RCC 7860 (cell line): ENCODE data around the gene MT4.
A peak's percentile ranks its signal among the peaks of the same experiment; 100 is the strongest.
"Not testable (repeated sequence)": the region's sequence is repeated elsewhere in the genome, so short reads cannot be mapped to it uniquely, and the experiment has no call there.

Source experiments
- DNase-seq: peaks from one replicate; pipeline ENCODE4 v3.0.0-alpha.2; 2015; ENCODE audit warnings: low spot score
- FAIRE-seq: peaks from 2 replicates; lab custom pipeline; 2012; peaks lifted over from hg19 to GRCh38; lab: Jason Lieb, UNC

Gene MT4

GRCh38 chr16:56558024-56558747, 6.7 kb upstream of the MT4 start:
- FAIRE-seq (peak; percentile 79), DNase-seq (peak; percentile 70)

- FAIRE-seq (no peak), DNase-seq (no peak)
Measured at GRCh38 chr16:56559109-56559508, 5.8 kb upstream of the MT4 start.

GRCh38 chr16:56560447-56560846, 4.4 kb upstream of the MT4 start:
- FAIRE-seq, result no peak
- DNase-seq, result no peak

GRCh38 chr16:56561126-56561525, 3.7 kb upstream of the MT4 start:
- no peak for FAIRE-seq

GRCh38 chr16:56569971-56570370, 5.1 kb downstream of the MT4 start:
- DNase-seq (no peak), FAIRE-seq (no peak)

More at GRCh38 chr16:56561126-56561525, 3.7 kb upstream of the MT4 start:
- no peak for DNase-seq

GRCh38 chr16:56571525-56571924, 6.7 kb downstream of the MT4 start:
- FAIRE-seq, result no peak
- DNase-seq, result no peak

- DNase-seq (no peak), FAIRE-seq (no peak)
Measured at GRCh38 chr16:56574625-56575024, 9.8 kb downstream of the MT4 start.

GRCh38 chr16:56576585-56577299, 11.9 kb downstream of the MT4 start:
- peak; percentile 45 for DNase-seq
- no peak for FAIRE-seq

GRCh38 chr16:56577300-56577625, 12.4 kb downstream of the MT4 start:
- no peak for DNase-seq
- no peak for FAIRE-seq

- no peak for FAIRE-seq
- no peak for DNase-seq
Measured at GRCh38 chr16:56580391-56581048, 15.6 kb downstream of the MT4 start.

- FAIRE-seq, DNase-seq: not testable (repeated sequence)
Measured at GRCh38 chr16:56582911-56583310, 18.0 kb downstream of the MT4 start.

- DNase-seq (no peak), FAIRE-seq (no peak)
Measured at GRCh38 chr16:56583351-56584168, 18.7 kb downstream of the MT4 start.

GRCh38 chr16:56584276-56584675, 19.4 kb downstream of the MT4 start:
- no peak for FAIRE-seq
- DNase-seq, result no peak

- FAIRE-seq (no peak), DNase-seq (no peak)
Measured at GRCh38 chr16:56588781-56589140, 23.9 kb downstream of the MT4 start.

GRCh38 chr16:56589141-56590039, 24.5 kb downstream of the MT4 start, which contains the start of gene MT3:
Gene MT3 (plus strand): TSS chr16:56589528. CDS start chr16:56589591, 63 bp downstream.
- DNase-seq (no peak), FAIRE-seq (no peak)

- no peak for FAIRE-seq
- DNase-seq, result no peak
Measured at GRCh38 chr16:56591377-56592060, 26.6 kb downstream of the MT4 start.

- DNase-seq (no peak), FAIRE-seq (no peak)
Measured at GRCh38 chr16:56593573-56594291, 28.9 kb downstream of the MT4 start.

GRCh38 chr16:56594292-56594619, 29.4 kb downstream of the MT4 start:
- DNase-seq (no peak), FAIRE-seq (no peak)

GRCh38 chr16:56600398-56600999, 35.6 kb downstream of the MT4 start:
- DNase-seq (peak; percentile 19), FAIRE-seq (no peak)
